HCT116 (cell line): ENCODE results near the gene KCNH6.

Experiments used
- CTCF ChIP-seq, 3 experiments: fragments of 200-600 bp in 1 of 3; sonication (generic) in 1 of 3; IDR thresholded peaks in 2 of 3; conservative IDR thresholded peaks in 1 of 3; 2 replicates each; pipeline ENCODE4 v1.5.1; 2012 to 2017; ENCODE audit warnings: low read depth in 2 of 3, low read length in 2 of 3, antibody characterized with exemption in 1 of 3, borderline replicate concordance in 1 of 3, control low read depth in 1 of 3, mild to moderate bottlenecking in 1 of 3, mixed read lengths in 1 of 3, mixed run types in 1 of 3, moderate library complexity in 1 of 3; ENCODE audit not compliant: insufficient read depth in 1 of 3
- EZH2 ChIP-seq: fragments of 200-600 bp; sonication (generic); IDR thresholded peaks from 2 replicates; pipeline ENCODE4 v1.6.1; 2017; ENCODE audit warnings: antibody characterized with exemption, mixed run types
- EZH2phosphoT487 ChIP-seq: fragments of 200-600 bp; IDR thresholded peaks from 2 replicates; pipeline ENCODE4 v1.6.1; 2018; ENCODE audit warnings: antibody characterized with exemption, borderline replicate concordance
- MAX ChIP-seq: IDR thresholded peaks from 2 replicates; pipeline ENCODE4 v1.6.1; 2012
- POLR2A ChIP-seq: IDR thresholded peaks from 2 replicates; pipeline ENCODE4 v1.7.0; 2011; ENCODE audit warnings: borderline replicate concordance; ENCODE audit not compliant: insufficient read depth, insufficient read length; ENCODE audit errors: extremely low read depth
- POLR2AphosphoS5 ChIP-seq: IDR thresholded peaks from 2 replicates; pipeline ENCODE4 v1.6.1; 2011; ENCODE audit warnings: mild to moderate bottlenecking, low read depth, low read length, moderate library complexity
- REST ChIP-seq: IDR thresholded peaks from 2 replicates; pipeline ENCODE4 v1.6.1; 2012; ENCODE audit warnings: low read depth
- SIN3A ChIP-seq: IDR thresholded peaks from 2 replicates; pipeline ENCODE4 v1.6.1; 2012; ENCODE audit warnings: low read depth
- SRF ChIP-seq: IDR thresholded peaks from 2 replicates; pipeline ENCODE4 v1.6.1; 2012; ENCODE audit warnings: low read depth
- YY1 ChIP-seq: IDR thresholded peaks from 2 replicates; pipeline ENCODE4 v1.6.1; 2011; ENCODE audit warnings: low read length, low read depth, moderate library complexity, mild to moderate bottlenecking; ENCODE audit not compliant: insufficient replicate concordance; ENCODE audit errors: extremely low read depth
- ZBTB33 ChIP-seq: IDR thresholded peaks from 2 replicates; pipeline ENCODE4 v1.6.1; 2011; ENCODE audit warnings: mild to moderate bottlenecking, low read length, moderate library complexity; ENCODE audit not compliant: insufficient replicate concordance; ENCODE audit errors: extremely low read depth

DNA sequence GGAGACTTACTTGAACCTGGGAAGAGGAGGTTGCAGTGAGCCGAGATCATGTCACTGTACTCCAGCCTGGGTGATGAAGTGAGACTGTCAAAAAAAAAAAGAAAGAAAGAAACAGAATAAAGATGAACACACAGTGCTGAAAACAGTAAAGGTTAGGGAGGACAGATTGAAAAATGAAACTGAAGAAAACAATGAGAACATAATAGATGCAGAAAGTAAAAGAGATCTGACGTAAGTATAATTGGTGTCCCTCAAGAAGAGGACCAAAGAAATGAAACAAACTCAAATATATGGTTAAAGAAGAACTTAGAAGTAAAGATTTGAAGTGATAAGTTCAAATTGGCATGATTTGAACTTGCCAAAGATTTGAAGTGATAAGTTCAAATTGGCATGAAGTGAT, 34.3 kb downstream of the KCNH6 start:
- TF ChIP-seq SIN3A: no peak
- no peak for TF ChIP-seq MAX
- TF ChIP-seq POLR2A: no peak
- TF ChIP-seq CTCF (IDR thresholded peaks at IDR 0.05 in 2 of 3, conservative IDR thresholded peaks at IDR 0.05 in 1 of 3; ENCODE audit: borderline replicate concordance in 1 of 3, insufficient read depth in 1 of 3, low read depth in 2 of 3, low read length in 2 of 3): no peak
- no peak for TF ChIP-seq POLR2AphosphoS5
- TF ChIP-seq EZH2: no peak
- no peak for TF ChIP-seq REST
- no peak for TF ChIP-seq ZBTB33
- TF ChIP-seq EZH2phosphoT487: no peak
- TF ChIP-seq SRF: no peak
- TF ChIP-seq YY1: no peak
